H1 (cell line): ENCODE data around the gene SNRNP200. TPM values are rescaled to one million over a fixed set of nuclear protein-coding genes. Genes with fewer than 3 reads are reported as not detected.

Experiments
- BCL11A ChIP-seq, 2 experiments: IDR thresholded peaks; one replicate each; pipeline ENCODE4 v1.6.1; 2011; ENCODE audit warnings: low read depth in 2 of 2, low read length in 2 of 2, mild to moderate bottlenecking in 2 of 2
- JUND ChIP-seq: IDR thresholded peaks from 2 replicates; pipeline ENCODE4 v1.6.1; 2011; ENCODE audit warnings: mild to moderate bottlenecking, improper control_type of control experiment, low read length
- SP1 ChIP-seq: IDR thresholded peaks from 2 replicates; pipeline ENCODE4 v1.6.1; 2011; ENCODE audit warnings: low read depth, low read length
- SRF ChIP-seq: IDR thresholded peaks from 2 replicates; pipeline ENCODE4 v1.6.1; 2011; ENCODE audit warnings: mild to moderate bottlenecking, low read depth, low read length, moderate library complexity
- USF2 ChIP-seq: IDR thresholded peaks from 2 replicates; pipeline ENCODE4 v1.6.1; 2011; ENCODE audit warnings: low read length, improper control_type of control experiment
- polyA plus RNA-seq, 7 experiments: library from polyadenylated mRNA; depleted of rRNA in 3 of 7; stranded (reverse) in 5 of 7; unstranded in 2 of 7; fragments of >200 nt in 5 of 7; fragments of 200-250 nt in 2 of 7; gene quantifications; 1 replicate in 5 of 7; 2 replicates in 1 of 7; 4 replicates in 1 of 7; pipeline versions ENCODE4 v1.2.1 to v1.2.3, GENCODE V29; 2011 to 2013; ENCODE audit warnings: missing spikeins in 2 of 7, mixed read lengths in 2 of 7
- total RNA-seq: library from RNA; stranded (reverse); fragmentation: NEBNext Ultra II Directional; extraction: Animal tissue kit (Norgen Biotek cat#: 25700); gene quantifications from 2 replicates; pipeline ENCODE4 v1.2.1, GENCODE V29; 2021

The SNRNP200 gene
- total and polyA plus RNA-seq, 2 of the 8 experiments (the other 6 are each of a cell fraction or from before 2014, with no cell fraction given): 190 to 289 TPM

- TF ChIP-seq SRF (no peak), JUND (no peak), USF2 (no peak), SP1 (no peak), BCL11A (IDR thresholded peaks at IDR 0.05; ENCODE audit: low read depth in 2 of 2, low read length in 2 of 2) (no peak)
Measured at GRCh38 chr2:96344011-96344410, 38.7 kb upstream of the SNRNP200 start (continued).
